PC-3 (cell line): ENCODE results near the gene MYADM.

Experiments used
- EZH2phosphoT487 ChIP-seq: fragments of 300-600 bp; sonication (generic); IDR thresholded peaks from 2 replicates; pipeline ENCODE4 v1.6.1; 2018; ENCODE audit warnings: mild to moderate bottlenecking, antibody characterized with exemption, low read length, borderline replicate concordance
- TF ChIP-seq, protein P1 (sequence below): fragments of 300-600 bp; sonication (generic); conservative IDR thresholded peaks from 2 replicates; pipeline ENCODE4 v1.5.1; 2017; ENCODE audit warnings: antibody characterized with exemption, low read depth, mild to moderate bottlenecking, low read length

DNA sequence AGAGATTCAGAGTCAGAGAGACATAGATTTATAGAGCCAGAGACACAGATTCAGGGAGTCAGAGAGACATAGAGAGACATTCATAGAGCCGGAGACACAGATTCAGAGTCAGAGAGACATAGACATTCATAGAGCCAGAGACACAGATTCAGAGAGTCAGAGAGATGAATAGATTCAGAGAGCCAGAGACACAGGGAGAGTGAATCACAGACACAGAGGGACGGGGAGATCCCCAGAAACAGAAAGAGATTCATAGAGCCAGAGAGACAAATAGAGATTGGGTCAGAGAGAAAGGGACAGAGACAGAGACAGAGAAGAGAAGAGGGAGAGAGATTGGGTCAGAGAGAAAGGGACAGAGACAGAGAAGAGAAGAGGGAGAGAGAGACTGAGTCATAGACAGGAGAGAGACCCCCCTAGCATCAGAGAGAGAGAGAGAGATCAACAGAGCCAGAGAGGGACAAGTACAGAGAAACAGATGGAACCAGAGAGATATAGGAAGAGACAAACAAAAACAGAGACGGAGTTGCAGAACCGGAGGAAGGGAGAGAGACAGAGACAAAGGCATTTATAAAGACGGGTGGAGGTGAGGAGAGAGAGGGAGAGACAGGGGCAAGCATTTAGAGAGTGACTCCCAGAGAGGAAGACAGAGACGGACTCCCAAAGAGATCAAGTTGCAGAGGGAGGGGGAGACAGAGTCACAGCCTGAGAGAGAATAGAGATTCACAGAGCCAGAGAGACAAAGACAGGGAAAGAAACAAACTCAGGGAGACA lies 13.2 kb downstream of the MYADM start:
- TF ChIP-seq, protein P1, sequence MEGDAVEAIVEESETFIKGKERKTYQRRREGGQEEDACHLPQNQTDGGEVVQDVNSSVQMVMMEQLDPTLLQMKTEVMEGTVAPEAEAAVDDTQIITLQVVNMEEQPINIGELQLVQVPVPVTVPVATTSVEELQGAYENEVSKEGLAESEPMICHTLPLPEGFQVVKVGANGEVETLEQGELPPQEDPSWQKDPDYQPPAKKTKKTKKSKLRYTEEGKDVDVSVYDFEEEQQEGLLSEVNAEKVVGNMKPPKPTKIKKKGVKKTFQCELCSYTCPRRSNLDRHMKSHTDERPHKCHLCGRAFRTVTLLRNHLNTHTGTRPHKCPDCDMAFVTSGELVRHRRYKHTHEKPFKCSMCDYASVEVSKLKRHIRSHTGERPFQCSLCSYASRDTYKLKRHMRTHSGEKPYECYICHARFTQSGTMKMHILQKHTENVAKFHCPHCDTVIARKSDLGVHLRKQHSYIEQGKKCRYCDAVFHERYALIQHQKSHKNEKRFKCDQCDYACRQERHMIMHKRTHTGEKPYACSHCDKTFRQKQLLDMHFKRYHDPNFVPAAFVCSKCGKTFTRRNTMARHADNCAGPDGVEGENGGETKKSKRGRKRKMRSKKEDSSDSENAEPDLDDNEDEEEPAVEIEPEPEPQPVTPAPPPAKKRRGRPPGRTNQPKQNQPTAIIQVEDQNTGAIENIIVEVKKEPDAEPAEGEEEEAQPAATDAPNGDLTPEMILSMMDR, result no peak
- TF ChIP-seq EZH2phosphoT487, result no peak
